Measurements from ENCODE around the gene TSGA10. TPM values are rescaled to one million over a fixed set of nuclear protein-coding genes. Genes with fewer than 3 reads are reported as not detected.

TSGA10 gene
- total RNA-seq, 1 experiment from 2014 or later: 11.6 TPM

- Mint-ChIP-seq H3K27me3 (ENCODE audit: insufficient read depth, unreplicated experiment) (no peaks in the 10 kb centered on the region), H3K27ac (ENCODE audit: low read depth, unreplicated experiment) (no peak overlapping the region), H3K4me1 (ENCODE audit: insufficient read depth, unreplicated experiment) (no peaks in the 10 kb centered on the region), H3K4me3 (ENCODE audit: unreplicated experiment) (no peak overlapping the region), H3K9me3 (ENCODE audit: unreplicated experiment) (no peaks in the 10 kb centered on the region), H3K36me3 (ENCODE audit: insufficient read depth, unreplicated experiment) (no peaks in the 10 kb centered on the region)
- peak; percentile 21 for DNase-seq (ENCODE audit: unreplicated experiment)
- no TSS peak for BruUV-seq (replicated peaks)
- TF ChIP-seq, protein P1, sequence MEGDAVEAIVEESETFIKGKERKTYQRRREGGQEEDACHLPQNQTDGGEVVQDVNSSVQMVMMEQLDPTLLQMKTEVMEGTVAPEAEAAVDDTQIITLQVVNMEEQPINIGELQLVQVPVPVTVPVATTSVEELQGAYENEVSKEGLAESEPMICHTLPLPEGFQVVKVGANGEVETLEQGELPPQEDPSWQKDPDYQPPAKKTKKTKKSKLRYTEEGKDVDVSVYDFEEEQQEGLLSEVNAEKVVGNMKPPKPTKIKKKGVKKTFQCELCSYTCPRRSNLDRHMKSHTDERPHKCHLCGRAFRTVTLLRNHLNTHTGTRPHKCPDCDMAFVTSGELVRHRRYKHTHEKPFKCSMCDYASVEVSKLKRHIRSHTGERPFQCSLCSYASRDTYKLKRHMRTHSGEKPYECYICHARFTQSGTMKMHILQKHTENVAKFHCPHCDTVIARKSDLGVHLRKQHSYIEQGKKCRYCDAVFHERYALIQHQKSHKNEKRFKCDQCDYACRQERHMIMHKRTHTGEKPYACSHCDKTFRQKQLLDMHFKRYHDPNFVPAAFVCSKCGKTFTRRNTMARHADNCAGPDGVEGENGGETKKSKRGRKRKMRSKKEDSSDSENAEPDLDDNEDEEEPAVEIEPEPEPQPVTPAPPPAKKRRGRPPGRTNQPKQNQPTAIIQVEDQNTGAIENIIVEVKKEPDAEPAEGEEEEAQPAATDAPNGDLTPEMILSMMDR (IDR thresholded peaks at IDR 0.05; ENCODE audit: unreplicated experiment): peak; percentile 50
- ChIA-PET POLR2A (interaction anchor here (0.6 to 2.3 kb wide), 3 partner anchors 55 to 465 kb away, joined by 3 to 7 read pairs (median 4); partner anchors contain the start of genes C2orf15 and TXNDC9), CTCF (interaction anchor here (0.7 to 1.1 kb wide), 3 partner anchors 19 to 501 kb away, joined by 4 to 5 read pairs (median 4); no protein-coding TSS in a partner anchor)
- intact Hi-C loops (cut with micrococcal nuclease): no loop called here
Measured at GRCh38 chr2:99085421-99085820, 69.3 kb downstream of the TSGA10 start.

DNA sequence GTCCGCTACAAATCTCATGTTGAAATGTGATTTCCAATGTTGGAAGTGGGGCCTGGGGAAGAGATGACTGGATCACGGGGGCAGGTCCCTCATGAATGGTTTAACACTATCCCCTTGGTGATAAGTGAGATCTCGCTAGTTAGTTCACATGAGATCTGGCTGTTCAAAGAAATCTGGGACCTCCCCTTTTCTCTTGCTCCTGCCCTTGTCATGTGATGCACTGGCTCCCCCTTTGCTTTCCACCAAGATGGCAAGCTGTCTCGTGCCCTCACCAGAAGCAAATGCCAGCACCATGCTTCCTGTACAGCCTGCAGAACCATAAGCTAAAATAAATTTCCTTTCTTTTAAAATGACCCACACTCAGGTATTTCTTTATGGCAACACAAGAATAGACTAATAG, 70.5 kb downstream of the TSGA10 start:
- Mint-ChIP-seq H3K36me3 (ENCODE audit: insufficient read depth, unreplicated experiment) (no peaks in the 10 kb centered on the region), H3K4me1 (ENCODE audit: insufficient read depth, unreplicated experiment) (no peaks in the 10 kb centered on the region), H3K4me3 (ENCODE audit: unreplicated experiment) (no peak overlapping the region), H3K9me3 (ENCODE audit: unreplicated experiment) (no peaks in the 10 kb centered on the region), H3K27me3 (ENCODE audit: insufficient read depth, unreplicated experiment) (no peaks in the 10 kb centered on the region), H3K27ac (ENCODE audit: low read depth, unreplicated experiment) (no peak overlapping the region)
- ChIA-PET POLR2A (interaction anchor here (0.7 to 2.3 kb wide), 2 partner anchors 34 to 57 kb away, joined by 3 to 7 read pairs; partner anchors contain the start of gene C2orf15), CTCF (interaction anchor here (1.1 kb wide), 1 partner anchor 18 kb away, joined by 4 read pairs; no protein-coding TSS in a partner anchor)
- DNase-seq (ENCODE audit: unreplicated experiment): no peak
- TF ChIP-seq, protein P1 (IDR thresholded peaks at IDR 0.05; ENCODE audit: unreplicated experiment): no peak
- intact Hi-C loops (cut with micrococcal nuclease): no loop called here
- no TSS peak for BruUV-seq (replicated peaks)

GRCh38 chr2:99081891-99082290, 72.9 kb downstream of the TSGA10 start:
- H3K27me3 Mint-ChIP-seq (ENCODE audit: insufficient read depth, unreplicated experiment): no peaks in the 10 kb centered on the region
- H3K4me3 Mint-ChIP-seq (ENCODE audit: unreplicated experiment): no peak overlapping the region
- POLR2A ChIA-PET: interaction anchor here (0.6 kb wide), 1 partner anchor 361 kb away, joined by 3 read pairs; no protein-coding TSS in a partner anchor
- no peaks in the 10 kb centered on the region for H3K36me3 Mint-ChIP-seq (ENCODE audit: insufficient read depth, unreplicated experiment)
- TF ChIP-seq, protein P1 (IDR thresholded peaks at IDR 0.05; ENCODE audit: unreplicated experiment): no peak
- H3K9me3 Mint-ChIP-seq (ENCODE audit: unreplicated experiment): no peaks in the 10 kb centered on the region
- DNase-seq (ENCODE audit: unreplicated experiment): no peak
- CTCF ChIA-PET: interaction anchor here (0.7 to 1.4 kb wide), 2 partner anchors 16 to 277 kb away, joined by 3 to 4 read pairs; no protein-coding TSS in a partner anchor
- no peaks in the 10 kb centered on the region for H3K4me1 Mint-ChIP-seq (ENCODE audit: insufficient read depth, unreplicated experiment)
- H3K27ac Mint-ChIP-seq (ENCODE audit: low read depth, unreplicated experiment): no peak overlapping the region
- intact Hi-C loops (cut with micrococcal nuclease): no loop called here
- BruUV-seq (replicated peaks): no TSS peak

DNA sequence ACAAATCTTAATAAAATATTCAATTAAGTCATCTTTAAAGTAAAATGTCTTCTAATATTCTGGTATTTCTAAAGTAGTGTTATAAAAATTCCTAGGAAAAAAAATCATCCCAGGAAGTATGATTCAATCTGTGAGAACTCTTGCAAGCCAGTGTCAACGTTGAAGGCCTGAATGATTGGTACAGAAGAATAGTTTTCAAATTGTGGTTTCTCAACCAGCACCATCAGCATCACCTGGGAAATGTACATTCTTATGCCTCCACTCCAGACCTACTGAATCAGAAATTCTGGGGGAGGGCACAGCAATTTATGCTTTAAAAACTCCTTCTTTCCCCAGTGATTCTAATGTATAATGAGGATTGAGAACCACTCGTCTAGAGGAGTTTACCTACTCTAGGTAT, 75.5 kb downstream of the TSGA10 start:
- TF ChIP-seq, protein P1 (IDR thresholded peaks at IDR 0.05; ENCODE audit: unreplicated experiment): no peak
- ChIA-PET CTCF (interaction anchor here (0.6 to 1.1 kb wide), 2 partner anchors 12 to 479 kb away, joined by 3 read pairs; no protein-coding TSS in a partner anchor), POLR2A (no interaction called here)
- intact Hi-C loops (cut with micrococcal nuclease): loop anchor here (2.0 kb wide), 1 partner anchor 76 kb away; the partner anchor contains the start of genes LIPT1 and TSGA10
- H3K36me3 Mint-ChIP-seq (ENCODE audit: insufficient read depth, unreplicated experiment): no peaks in the 10 kb centered on the region
- no peak overlapping the region for H3K27ac Mint-ChIP-seq (ENCODE audit: low read depth, unreplicated experiment)
- H3K9me3 Mint-ChIP-seq (ENCODE audit: unreplicated experiment): no peaks in the 10 kb centered on the region
- H3K4me3 Mint-ChIP-seq (ENCODE audit: unreplicated experiment): no peak overlapping the region
- no peaks in the 10 kb centered on the region for H3K27me3 Mint-ChIP-seq (ENCODE audit: insufficient read depth, unreplicated experiment)
- peaks cover 7% of the 10 kb centered on the region for H3K4me1 Mint-ChIP-seq (ENCODE audit: insufficient read depth, unreplicated experiment)
- peak; percentile 16 for DNase-seq (ENCODE audit: unreplicated experiment)
- no TSS peak for BruUV-seq (replicated peaks)
